GM18526 (cell line): ENCODE data around the gene TTBK2.

Experiments used
- POLR2A ChIP-seq: IDR thresholded peaks from 3 replicates; pipeline ENCODE4 v1.6.1; 2011; ENCODE audit not compliant: insufficient read length; ENCODE audit errors: extremely low read depth

Gene TTBK2

DNA sequence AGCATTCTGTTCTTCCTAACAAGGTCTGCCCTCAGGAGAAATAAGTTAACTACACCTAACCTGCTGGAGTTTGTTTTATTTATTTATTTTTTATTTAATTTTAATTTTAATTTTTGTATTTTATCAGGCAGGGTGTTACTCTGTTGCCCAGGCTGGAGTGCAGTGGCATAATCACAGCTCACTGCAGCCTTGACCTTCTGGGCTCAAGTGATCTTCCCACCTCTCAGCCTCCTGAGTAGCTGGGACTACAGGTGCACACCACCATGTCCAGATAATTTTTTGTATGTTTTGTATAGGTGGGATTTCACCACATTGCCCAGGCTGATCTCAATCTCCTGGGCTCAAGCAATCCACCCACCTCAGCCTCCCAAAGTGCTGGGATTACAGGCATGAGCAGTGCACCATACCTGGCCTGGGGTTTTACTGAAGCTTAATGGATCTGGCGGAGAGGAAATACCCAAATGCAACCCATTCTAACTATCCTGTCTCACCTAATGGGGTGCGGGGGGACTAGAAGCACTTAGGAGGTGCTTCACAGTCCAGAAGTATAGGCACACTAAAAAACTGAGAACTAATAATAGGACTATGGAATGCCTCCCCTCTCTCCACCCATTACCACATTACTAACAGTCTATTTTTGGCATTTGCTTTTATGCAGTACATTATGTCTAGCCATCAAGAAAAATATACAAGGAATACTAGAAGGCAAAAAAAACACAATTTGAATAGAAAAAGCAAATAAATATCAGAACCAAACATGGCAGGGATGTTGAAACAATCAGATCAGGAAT is 61.4 kb downstream of the TTBK2 start:
- TF ChIP-seq POLR2A = no peak

DNA sequence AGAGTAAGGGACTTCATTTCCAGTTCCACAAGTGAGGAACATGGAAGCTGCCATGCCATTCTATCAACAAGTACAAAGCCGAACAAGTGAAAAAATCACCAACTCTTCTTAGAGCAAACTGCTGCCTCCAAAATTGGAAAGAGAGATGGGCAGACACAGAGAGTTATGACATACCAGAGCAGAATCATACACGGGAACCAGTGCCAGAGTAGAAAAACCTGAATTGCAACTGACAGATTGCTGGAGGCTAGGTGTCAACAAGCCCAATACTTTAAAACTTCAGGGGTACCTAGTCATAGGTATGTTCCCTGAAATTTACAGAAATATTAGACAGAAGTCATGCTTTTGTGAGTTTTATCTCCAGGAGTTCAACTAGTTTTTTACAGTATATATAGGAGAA is 62.0 kb downstream of the TTBK2 start:
- no peak for TF ChIP-seq POLR2A

DNA sequence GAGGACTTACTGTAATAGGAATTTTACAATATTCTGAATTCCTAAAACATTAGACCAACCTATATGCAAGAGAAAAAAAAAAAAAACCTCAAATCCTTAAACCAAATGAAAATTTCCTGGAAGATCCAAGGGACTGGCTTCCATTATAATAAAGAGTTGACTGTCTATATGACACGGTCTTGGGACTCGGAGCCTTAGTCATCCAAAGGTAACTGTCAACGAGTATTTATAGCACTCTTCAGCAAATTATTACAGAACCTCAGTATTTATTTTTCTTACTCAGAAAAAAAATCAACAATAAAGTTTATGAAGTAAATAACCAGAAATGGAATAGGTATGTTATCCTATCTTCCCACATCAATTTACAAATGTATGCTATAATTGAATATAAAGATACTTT is 66.0 kb downstream of the TTBK2 start:
- TF ChIP-seq POLR2A = no peak

DNA sequence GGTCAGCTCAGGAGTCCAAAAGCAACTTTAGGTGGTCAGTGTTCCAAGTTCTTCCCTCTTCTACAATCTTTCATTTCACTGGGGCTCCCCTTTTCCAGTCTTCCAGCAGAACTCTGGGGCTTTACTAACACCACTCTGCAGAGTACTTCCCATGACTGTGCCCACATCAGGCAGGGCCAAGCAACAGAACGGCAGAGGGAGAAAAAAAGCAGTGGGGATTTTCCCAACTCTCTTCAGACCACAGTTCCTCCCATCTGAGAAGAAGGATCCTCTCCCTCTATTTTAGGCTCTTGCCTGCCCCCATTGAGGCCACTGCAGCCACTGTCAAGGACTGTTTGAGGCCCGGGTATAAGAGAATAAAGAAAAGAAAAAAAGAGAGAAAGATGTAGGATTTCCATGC is 70.7 kb downstream of the TTBK2 start:
- no peak for TF ChIP-seq POLR2A

DNA sequence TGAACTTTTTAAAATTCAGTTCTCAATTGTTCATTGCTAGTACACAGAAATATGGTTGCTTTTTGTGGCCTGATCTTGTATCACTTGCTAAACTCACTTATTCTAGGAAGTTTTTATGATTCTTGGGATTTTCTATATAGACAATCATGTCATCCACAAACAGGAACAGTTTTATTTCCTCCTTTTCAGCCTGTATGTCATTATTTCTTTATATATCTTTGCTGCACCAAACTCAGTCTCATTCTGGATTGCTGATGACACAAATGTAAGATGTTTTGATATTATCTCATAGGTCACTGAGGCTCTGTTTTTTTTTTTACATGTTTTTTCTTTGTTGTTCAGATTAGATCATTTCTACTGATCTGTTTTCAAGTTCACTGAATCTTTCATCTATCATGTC is 71.7 kb downstream of the TTBK2 start:
- no peak for TF ChIP-seq POLR2A

DNA sequence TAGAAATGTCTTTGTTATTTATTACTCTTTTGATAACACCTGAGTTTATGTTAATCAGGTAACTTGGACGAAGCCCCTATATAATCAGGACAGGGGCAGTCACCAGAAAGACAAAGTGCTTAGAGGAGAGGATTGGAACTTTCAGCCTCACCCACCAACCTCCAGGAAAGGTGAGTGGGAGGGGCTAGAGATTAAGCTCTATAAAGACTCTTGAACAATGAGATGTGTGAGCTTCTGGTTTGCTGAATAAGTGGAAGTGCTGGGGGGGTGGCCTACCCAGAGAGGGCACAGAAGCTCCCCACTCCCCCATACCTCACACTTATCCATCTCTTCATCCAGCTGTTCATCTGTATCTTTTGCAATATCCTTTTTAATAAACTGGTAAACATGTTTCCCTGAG is 73.9 kb downstream of the TTBK2 start:
- TF ChIP-seq POLR2A = no peak

DNA sequence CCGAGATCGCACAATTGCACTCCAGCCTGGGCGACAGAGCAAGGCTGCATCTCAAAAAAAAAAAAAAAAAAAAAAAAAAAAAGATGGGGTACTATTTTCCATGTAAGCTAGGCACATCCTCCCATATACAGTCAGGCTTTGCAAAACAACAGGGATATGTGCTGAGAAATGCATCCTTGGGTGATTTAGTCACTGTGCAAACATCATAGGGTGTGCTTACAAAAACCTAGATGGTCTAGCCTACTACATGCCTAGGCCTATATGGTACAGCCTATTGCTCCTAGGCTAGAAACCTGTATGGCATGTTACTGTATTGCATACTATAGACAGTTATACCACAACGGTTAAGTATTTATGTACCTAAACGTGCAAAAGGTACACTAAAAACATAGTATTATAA is 75.0 kb downstream of the TTBK2 start:
- no peak for TF ChIP-seq POLR2A

DNA sequence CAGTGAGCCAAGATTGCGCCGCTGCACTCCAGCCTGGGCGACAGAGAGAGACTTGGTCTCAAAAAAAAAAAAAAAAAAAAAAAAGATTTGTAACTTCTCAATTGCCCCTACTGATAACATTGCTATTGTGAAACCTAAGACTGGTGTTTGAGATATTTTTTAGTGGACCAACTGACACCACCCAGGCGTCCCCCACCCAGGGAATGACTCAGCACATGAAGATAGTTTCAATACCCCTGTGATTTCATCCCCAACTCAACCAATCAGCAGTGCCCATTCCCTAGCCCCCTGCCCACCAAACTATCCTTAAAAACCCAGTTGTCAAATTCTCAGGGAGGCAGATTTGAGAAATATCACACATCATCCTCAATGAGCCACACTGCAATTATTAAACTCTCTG is 76.9 kb downstream of the TTBK2 start:
- TF ChIP-seq POLR2A = no peak

DNA sequence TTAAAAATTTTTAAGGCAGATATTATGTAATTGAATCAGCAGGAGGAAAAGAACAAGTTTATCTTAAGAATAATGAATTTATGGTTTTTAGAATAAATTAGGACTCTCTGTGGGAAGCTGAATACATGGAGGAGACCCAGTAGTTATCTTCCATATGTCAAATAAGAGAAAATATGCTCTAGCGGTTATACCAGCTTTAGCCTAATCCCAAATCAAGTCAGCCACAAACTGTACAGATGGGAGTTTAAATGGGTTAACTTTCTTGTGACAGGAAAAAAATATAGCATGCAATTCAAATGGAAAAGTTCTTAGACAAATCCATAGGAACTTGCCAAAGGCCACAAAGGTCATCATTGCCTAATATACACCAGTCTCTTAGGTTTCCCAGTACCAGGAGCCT is 84.3 kb downstream of the TTBK2 start:
- TF ChIP-seq POLR2A = no peak

DNA sequence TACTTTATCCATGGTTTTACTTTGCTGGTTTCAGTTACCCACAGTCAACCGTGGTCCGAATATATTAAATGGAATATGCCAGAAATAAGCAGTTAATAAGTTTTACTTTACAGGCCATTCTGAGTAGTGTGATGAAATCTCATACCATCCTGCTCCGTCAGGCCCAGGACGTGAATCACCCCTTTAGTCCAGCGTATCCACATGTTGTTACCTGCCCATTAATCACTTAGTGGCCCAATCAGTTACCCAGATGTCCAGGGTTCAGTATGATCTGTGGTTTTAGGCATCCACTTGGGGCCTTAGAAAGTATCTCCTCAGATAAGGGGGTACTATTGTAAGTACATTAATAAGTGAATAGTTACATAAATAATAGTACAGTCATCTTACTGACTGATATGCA is 88.0 kb downstream of the TTBK2 start:
- TF ChIP-seq POLR2A = no peak

DNA sequence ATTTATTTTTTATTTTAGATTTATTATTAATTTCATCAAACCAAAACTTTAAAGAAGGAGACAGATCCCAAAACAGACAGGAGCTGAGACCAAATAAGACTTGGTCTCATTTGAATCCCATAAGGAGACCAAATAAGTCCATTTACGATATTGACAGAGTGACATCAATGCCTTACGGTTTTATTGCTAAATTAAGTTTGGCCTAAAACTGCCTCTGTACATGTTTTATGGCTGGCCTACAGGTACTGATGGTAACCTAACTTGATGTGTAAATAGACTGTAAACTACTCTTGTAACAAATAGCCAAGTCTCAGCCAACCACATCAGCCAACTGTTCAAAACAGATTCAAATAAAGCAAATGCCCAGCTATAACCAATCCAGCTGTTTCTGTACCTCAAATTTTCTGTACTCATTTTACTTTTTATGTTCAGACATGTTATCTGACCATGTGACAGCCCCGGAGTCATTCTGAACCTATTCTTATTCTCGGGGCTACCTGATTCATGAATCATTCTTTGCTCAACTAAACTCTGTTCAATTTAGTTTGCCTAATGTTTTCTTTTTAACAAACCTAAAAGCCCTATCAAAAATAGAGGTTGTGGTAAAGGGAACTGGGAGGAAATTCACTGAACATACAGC is 94.2 kb downstream of the TTBK2 start:
- TF ChIP-seq POLR2A = no peak

DNA sequence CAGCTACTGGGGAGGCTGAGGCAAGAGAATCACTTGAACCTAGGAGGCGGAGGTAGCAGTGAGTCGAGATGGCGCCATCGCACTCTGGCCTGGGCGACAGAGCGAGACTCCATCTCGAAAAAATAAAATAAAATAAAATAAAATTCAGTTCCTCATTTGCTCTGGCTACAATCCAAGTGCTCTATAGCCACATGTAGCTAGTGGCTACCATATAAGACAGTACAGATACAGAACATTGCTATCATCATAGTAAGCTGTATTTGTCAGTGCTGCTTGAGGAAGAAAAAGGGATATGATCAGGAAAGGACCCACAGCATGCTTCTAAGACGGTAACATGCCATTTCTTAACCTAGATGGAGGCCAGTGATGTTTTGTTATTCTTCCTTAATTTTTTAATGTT is 95.0 kb downstream of the TTBK2 start:
- no peak for TF ChIP-seq POLR2A

DNA sequence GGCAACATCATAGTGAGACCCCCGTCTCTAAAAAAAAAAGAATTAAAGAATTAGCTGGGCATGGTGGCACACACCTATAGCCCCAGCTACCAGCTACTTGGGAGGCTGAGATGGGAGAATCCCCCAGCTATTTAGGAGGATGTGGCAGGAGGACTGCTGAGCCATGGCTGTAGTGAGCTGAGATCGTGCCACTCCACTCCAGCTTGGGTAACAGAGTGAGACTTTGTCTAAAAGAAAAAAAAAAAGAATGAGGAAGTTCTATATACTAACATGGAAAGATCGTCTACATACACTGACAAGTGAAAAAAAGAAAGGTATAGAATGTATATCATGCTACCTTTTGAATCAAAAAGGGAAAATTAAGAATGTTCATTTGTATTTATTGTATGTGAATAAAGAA is 99.8 kb downstream of the TTBK2 start:
- TF ChIP-seq POLR2A = no peak

DNA sequence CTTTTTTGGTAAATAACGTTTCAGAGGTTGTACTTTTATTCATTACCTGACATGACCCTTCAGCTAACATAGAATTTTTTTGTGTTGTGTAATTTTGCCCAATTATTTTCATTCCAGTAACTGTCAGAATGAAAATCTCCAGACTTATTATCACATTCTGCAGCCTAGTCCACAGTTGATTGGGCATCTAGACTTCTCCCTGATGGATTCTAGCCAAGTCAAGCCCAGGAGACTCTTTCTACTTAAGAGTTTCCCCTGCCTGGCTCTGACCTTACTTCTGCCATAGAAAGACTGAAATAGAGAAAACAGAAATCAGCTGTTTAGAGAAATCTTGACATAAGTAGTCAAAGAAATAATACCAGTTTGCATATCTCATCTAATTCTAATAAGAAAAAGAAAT is 100.8 kb downstream of the TTBK2 start:
- no peak for TF ChIP-seq POLR2A

DNA sequence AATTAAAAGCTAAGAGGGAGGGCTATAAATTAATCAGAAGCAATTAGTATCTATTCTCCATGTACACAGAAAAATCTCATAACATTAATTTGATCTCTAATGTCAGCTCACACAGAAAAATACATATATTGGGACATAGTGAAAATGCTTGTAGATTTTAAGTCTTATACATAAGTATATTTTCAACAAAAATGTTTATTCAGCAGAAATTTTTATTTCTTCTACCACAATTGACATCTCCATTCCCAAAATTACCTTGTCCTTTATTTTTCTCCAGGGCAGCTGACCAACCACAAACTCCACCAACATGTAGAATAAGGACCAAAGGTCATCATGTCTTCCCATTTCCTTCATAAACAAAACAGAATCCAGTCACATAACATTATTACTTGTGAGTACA is 109.1 kb downstream of the TTBK2 start:
- TF ChIP-seq POLR2A = no peak

DNA sequence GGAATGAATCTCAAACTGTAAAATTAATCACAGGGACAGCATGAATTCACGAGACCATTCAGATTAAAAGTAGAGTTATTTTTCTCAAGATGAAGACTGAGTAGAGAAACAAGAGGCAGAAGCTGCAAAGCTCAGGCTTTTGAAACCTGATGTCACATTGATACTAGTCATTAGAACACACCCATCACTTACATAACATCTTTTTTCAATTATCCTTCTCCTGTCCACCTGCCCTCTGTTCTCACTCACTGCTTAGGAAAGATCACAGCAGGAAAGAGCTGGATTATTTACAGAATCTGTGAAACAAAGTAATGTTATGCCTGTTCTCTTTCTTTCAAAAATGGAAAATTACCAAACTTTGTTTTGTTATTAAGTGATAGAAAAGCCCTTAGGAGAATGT is 111.7 kb downstream of the TTBK2 start:
- no peak for TF ChIP-seq POLR2A

DNA sequence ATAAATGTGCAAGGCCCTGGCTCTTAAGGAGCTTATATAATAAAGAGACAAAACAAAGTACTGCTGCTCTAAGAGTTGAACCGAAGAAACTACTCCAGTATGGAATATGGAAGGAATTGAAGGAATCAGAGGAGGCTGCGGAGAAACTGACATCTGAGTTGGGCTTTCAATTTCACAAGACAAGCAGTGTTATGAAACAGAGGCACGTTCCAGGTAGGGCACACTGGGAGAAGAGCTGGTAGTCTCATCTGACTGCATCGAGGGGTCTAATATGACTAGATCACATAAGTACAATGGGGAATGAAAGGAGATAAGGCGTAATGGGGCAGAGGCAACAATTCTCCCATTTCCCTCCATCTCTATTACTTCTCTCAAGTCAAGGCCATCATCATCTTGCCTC is 115.3 kb downstream of the TTBK2 start:
- no peak for TF ChIP-seq POLR2A
